Measurements from ENCODE around the gene REXO5. TPM values are rescaled to one million over a fixed set of nuclear protein-coding genes. Genes with fewer than 3 reads are reported as not detected.
A peak's percentile ranks its signal among the peaks of the same experiment; 100 is the strongest.

The REXO5 gene
- total RNA-seq, 2 donors from 2014 or later: 0.98 to 5.2 TPM

DNA sequence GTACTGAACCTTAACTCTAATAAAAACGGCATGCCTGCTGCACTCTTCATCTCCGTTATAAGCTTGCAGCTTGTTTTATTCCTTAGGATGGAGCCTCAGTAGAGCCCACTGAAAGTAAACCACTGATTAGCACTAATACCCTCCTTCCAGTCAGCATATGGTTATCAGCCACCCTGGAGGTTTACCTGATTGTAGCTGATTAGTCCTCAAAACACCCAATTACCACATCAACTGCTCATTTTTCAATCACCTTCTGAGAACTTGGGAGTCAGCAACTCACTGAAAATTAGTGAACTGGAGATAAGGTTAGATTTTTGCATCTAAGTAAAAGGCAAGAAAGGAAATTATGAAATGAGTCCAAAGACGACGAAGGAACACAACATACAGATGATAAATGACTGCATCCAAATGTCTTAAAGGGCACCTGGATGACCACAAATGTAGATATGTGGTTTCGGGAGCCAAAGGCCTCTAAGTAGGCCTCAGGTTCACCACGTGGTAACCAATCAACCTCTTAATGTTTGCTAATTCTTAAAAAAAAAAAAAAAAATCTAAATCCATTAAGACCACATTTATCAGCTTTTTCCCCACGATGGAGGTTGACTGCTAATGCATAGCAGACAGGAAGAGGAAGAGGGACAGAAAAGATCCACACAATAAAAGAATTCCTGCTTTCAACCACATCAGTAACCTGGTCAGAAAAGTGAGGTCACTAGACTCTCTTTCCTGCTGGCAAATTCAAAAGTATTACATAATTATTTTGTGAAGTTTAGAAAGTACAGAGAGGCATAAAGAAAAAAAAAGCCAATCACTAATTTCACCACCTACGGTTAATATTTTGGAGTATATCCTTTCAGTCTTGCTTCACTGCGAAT, 65.9 kb downstream of the REXO5 start:
- DNase-seq (ENCODE audit: low spot score): no peak
- no peaks in the 10 kb centered on the region for H3K9me3 ChIP-seq
- H3K4me1 ChIP-seq: peaks cover 0 to 59% of the 10 kb centered on the region in 2 donors
- no peak overlapping the region for H3K4me3 ChIP-seq
- H3K36me3 ChIP-seq: no peaks in the 10 kb centered on the region
- TF ChIP-seq, protein P1, sequence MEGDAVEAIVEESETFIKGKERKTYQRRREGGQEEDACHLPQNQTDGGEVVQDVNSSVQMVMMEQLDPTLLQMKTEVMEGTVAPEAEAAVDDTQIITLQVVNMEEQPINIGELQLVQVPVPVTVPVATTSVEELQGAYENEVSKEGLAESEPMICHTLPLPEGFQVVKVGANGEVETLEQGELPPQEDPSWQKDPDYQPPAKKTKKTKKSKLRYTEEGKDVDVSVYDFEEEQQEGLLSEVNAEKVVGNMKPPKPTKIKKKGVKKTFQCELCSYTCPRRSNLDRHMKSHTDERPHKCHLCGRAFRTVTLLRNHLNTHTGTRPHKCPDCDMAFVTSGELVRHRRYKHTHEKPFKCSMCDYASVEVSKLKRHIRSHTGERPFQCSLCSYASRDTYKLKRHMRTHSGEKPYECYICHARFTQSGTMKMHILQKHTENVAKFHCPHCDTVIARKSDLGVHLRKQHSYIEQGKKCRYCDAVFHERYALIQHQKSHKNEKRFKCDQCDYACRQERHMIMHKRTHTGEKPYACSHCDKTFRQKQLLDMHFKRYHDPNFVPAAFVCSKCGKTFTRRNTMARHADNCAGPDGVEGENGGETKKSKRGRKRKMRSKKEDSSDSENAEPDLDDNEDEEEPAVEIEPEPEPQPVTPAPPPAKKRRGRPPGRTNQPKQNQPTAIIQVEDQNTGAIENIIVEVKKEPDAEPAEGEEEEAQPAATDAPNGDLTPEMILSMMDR (IDR thresholded peaks at IDR 0.05): no peak
- no peaks in the 10 kb centered on the region for H3K27me3 ChIP-seq
- H3K27ac ChIP-seq: peak overlapping the region; percentile 4 to 13

DNA sequence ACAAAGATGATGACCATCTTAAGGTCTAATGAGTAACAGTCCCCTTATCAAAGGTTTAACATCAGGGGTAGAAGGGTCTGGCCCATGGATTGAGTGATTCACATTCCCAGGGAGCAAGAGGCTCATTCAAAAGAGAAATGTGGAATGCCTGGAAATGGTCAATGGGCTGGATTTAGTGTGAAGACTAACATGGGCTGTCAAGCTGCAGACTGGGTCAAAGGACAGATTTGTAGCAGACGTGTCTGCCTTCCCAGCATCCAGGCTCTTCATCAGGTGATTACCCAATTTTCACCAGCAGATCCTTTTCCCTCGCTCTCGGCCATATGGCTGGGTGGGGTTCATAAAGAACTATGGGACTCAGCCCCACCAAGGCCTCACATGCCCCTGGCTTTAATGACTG, 67.0 kb downstream of the REXO5 start:
- H3K4me1 ChIP-seq: peaks cover 0 to 50% of the 10 kb centered on the region in 2 donors
- H3K36me3 ChIP-seq: no peaks in the 10 kb centered on the region
- no peak overlapping the region for H3K27ac ChIP-seq
- TF ChIP-seq, protein P1 (IDR thresholded peaks at IDR 0.05): no peak
- H3K9me3 ChIP-seq: no peaks in the 10 kb centered on the region
- H3K4me3 ChIP-seq: no peak overlapping the region
- H3K27me3 ChIP-seq: no peaks in the 10 kb centered on the region
- no peak for DNase-seq (ENCODE audit: low spot score)

DNA sequence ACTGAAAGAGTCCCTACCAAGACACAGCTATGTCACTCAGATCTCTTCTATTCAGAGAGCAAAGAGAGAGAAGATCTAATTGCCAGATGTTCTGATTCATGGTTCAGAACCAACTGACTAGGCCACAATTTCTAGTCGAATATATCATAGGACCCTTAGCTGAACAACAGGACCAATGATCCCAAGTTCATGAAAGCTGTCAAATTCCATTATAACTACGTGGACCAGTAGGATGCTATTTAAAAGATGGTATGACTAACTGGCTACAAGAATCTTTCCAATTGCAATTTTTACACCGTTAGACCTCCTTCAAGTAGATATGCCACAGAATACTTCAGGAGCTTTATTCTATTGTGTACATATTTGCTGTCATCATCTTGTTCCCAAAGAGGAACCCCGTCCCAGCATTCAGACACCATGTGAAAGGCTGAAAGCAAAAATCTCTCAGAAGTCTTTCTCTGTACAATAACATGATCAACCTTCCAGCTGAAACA, 67.8 kb downstream of the REXO5 start:
- H3K4me1 ChIP-seq: peaks cover 0 to 50% of the 10 kb centered on the region in 2 donors
- no peaks in the 10 kb centered on the region for H3K36me3 ChIP-seq
- H3K4me3 ChIP-seq: no peak overlapping the region
- DNase-seq (ENCODE audit: low spot score): no peak
- no peaks in the 10 kb centered on the region for H3K9me3 ChIP-seq
- TF ChIP-seq, protein P1 (IDR thresholded peaks at IDR 0.05): no peak
- H3K27ac ChIP-seq: no peak overlapping the region
- H3K27me3 ChIP-seq: no peaks in the 10 kb centered on the region

DNA sequence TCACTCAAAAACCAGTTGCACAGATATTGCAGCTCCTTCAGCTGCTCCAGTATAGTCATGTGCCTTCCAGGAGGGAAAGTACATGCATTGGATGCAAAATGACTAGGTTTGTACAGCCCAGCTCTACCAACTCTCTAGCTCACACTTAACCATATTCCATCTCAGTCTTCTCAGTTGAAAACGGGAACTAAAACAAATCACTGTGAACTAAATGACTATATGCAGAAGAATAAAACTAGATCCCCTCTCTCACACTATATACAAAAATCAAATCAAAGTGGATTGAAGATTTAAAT, 69.0 kb downstream of the REXO5 start:
- H3K4me1 ChIP-seq: peaks cover 0 to 50% of the 10 kb centered on the region in 2 donors
- H3K9me3 ChIP-seq: no peaks in the 10 kb centered on the region
- no peaks in the 10 kb centered on the region for H3K36me3 ChIP-seq
- TF ChIP-seq, protein P1 (IDR thresholded peaks at IDR 0.05): no peak
- DNase-seq (ENCODE audit: low spot score): no peak
- H3K27ac ChIP-seq: no peak overlapping the region
- H3K4me3 ChIP-seq: no peak overlapping the region
- H3K27me3 ChIP-seq: no peaks in the 10 kb centered on the region

DNA sequence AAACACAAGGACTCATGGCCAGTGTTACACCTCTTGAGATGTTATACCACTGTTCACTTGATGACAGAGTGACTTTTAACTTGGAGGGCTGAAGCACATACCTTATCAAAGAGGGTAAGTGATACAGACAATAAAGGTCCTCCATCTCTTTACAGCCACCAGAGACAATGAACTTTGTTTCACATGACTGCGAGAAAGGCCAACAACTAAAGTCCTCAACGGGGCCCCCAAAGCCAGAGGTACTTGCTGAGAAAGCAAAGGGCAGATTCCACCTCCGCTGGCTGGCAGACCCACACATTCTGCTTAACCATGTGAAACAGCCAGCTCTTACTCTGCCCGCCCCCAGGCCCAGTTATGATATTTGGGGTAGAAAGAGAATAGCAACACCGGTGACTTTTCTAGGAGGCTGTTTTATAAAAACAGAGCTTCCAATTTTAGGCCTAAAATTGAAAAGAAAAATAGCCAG, 72.4 kb downstream of the REXO5 start:
- no peaks in the 10 kb centered on the region for H3K36me3 ChIP-seq
- H3K4me1 ChIP-seq: peaks cover 0 to 36% of the 10 kb centered on the region in 2 donors
- no peaks in the 10 kb centered on the region for H3K9me3 ChIP-seq
- H3K27me3 ChIP-seq: no peaks in the 10 kb centered on the region
- TF ChIP-seq, protein P1 (IDR thresholded peaks at IDR 0.05): no peak
- no peak overlapping the region for H3K4me3 ChIP-seq
- H3K27ac ChIP-seq: peak overlapping the region; percentile 43 to 67
- no peak for DNase-seq (ENCODE audit: low spot score)

Data from right atrium auricular region (tissue), 2 donors.